RCC 7860 (cell line): Measurements from ENCODE around the gene XKR7.

Experiments
- DNase-seq: peaks from one replicate; pipeline ENCODE4 v3.0.0-alpha.2; 2015; ENCODE audit warnings: low spot score
- FAIRE-seq: peaks from 2 replicates; lab custom pipeline; 2012; peaks lifted over from hg19 to GRCh38; lab: Jason Lieb, UNC

XKR7 gene

GRCh38 chr20:31974951-31975487 lies 7.1 kb downstream of the XKR7 start:
- DNase-seq, result no peak
- FAIRE-seq, result no peak

DNA sequence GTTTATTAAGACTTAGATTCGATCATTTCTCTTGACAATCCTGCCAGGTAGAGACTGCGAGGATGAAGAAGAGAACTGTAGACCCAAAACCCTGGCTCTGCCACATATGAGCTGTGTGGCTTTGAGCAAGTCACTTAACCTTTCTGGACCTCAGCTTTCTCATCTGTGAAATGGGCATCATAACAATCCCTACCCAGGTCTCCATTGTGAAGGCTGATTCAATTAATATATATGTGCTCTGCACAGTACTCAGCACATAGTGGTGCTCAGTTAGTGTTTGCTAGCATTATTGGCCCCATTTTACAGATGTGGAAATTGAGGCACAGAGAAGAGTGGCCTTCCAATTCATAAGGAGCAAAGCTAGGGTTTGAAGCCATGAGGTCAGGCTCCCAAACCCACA lies 7.9 kb downstream of the XKR7 start:
- FAIRE-seq (no peak), DNase-seq (no peak)

- FAIRE-seq (no peak), DNase-seq (no peak)
Observed at GRCh38 chr20:31977080-31977479, 9.1 kb downstream of the XKR7 start.

DNA sequence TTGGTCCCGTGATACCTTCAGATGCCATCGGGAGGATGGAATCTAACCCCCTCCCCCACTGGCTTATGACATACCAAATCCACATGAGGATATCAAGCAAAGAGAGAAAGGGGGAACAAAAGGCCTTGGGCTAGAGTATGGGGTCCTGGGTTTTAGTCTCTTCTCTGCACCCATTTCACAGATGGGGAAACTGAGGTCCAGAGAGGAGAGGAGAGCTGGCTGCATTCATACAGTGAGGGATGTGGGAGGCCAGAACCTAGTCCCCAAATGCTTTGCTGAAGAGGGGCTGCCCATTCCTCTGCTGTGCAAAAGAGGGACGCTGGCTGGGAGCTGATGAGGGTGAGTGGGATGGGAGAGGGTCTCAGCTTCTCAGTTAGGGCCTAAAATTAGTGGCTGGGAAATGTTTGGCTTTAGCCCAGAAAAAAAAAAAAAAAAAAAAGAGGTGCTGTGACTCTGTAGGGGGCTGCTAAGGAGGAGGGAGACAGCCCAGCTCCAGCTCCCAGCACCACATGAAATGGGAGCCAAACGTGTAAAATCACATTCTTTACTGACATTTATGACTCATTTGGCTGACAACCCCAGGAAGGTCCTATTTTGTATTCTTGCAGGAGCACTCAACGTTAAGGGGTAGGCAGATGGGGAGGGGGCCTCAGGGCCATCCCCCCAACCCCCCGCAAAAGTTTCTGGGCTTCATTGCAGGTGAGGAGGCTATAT lies 11.9 kb downstream of the XKR7 start:
- no peak for FAIRE-seq
- peak; percentile 17 for DNase-seq

- no peak for DNase-seq
Observed at GRCh38 chr20:31981784-31982183, 13.8 kb downstream of the XKR7 start.

GRCh38 chr20:31984981-31985471 lies 17.1 kb downstream of the XKR7 start:
- DNase-seq (no peak), FAIRE-seq (no peak)

More at GRCh38 chr20:31981784-31982183, 13.8 kb downstream of the XKR7 start:
- FAIRE-seq, result no peak

DNA sequence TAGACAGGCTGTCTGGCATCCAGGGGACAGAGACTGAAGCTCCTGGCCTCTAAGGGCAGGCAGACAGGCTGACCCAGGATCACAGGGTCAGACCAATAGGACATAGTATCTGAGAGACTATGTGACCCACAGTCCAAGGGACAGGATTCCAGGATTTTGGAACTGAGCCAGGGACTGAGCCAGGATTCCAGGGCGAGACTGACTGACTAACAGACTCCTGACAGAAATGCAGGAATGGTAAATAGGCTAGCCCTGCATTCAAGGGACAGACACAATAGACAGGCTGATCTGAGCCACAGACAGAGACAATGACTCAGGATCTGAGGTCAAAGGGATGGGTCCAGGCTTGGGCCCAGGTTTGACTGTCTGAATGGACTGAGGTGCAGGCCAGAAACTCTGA lies 19.8 kb downstream of the XKR7 start:
- FAIRE-seq (peak; percentile 92), DNase-seq (peak; percentile 94)

- FAIRE-seq (no peak), DNase-seq (peak; percentile 51)
Observed at GRCh38 chr20:31988430-31989015, 20.6 kb downstream of the XKR7 start.

DNA sequence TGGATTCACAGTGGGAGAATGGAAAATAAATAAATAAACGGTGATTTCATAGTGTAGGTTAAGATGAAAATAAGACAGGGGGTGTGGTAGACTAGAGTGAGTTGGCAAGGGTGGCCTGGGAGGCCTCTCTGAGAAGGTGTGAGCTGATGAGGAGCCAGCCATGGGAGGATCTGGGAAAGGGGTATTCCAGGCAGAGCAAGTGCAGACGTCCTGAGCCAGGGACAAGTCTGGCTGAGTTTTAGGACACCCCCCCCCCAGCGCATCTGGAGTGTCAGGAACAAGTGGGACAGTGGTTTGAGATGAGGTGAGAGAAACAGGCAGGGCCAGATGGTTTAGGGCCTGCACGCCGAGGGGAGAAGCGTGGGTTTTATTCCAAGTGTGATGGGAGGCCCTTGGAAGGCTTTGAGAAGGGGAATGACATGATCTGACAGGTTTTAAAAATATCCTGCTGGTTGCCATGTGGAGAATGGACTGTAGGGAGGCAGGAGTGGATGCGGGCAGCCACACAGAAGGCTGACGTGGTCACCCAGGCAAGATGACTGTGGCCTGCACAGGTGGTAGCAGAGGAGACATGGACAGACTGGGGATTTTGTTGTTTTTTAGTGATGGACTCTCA lies 21.2 kb downstream of the XKR7 start:
- no peak for FAIRE-seq
- DNase-seq, result no peak

DNA sequence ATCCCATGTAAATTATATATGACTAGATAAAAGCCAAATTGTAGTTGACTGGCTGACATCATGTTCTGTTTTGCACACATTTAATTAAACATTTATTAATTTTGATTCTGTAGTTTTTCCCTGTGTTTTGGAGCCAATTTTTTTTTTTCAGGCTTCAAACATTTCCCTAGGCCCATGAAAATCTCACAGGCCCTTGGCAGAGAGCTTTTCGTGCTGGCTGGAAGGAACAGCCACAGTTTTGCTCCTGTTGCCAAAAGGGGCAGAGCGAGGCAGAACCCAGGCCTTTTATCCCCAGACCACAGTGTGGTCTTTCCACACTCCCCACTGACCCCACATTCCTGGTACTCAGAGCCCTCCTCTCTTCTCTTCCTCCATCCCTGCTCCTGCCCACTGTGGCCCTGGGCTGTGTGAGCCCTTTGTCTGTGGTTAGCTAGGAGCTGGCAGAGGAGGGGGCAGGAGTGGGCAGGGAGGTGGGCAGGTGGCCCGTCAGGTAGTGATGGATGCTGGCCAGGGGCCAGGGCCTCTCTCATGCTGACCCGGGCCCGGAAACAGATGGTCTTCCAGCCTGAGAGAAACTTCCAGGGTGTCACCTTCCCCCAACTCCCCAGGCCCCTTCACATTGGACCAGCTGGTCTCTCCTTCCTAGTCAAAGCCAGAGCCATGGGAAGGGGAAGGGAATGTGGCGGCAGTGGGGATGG lies 22.8 kb downstream of the XKR7 start:
- DNase-seq, result no peak
- FAIRE-seq, result no peak

- no peak for FAIRE-seq
- no peak for DNase-seq
Observed at GRCh38 chr20:31991339-31991705, 23.4 kb downstream of the XKR7 start.

DNA sequence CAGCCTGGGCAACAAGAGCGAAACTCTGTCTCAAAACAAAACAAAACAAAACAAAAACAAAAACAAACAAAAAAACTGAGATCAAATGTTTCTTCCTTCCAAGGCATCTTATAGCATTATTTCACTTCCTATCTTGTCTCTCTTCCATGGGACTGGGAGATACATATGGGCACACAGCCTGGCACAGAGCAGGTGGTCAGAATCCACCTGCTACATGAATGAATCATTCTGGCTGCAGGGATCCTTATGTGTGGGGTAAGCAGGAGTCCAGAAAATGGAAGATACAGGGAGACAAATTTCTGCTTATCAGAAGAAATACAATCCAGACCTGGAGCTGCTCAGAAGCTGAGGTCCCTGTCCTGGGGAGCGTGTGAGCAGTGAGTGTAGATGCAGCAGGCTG lies 24.1 kb downstream of the XKR7 start:
- no peak for FAIRE-seq
- DNase-seq, result no peak

DNA sequence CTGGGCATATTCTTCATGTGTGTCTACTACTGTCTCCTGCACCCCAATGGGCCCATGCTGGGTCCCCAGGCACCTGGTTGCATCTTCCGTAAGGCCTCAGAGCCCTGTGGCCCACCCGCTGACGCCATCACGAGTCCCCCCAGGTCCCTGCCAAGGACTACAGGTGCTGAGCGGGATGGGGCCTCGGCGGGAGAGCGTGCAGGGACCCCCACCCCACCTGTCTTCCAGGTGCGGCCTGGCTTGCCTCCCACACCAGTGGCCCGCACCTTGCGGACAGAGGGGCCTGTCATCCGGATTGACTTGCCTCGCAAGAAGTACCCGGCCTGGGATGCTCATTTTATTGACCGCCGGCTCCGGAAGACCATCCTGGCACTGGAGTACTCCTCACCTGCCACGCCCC lies 29.0 kb downstream of the XKR7 start:
- FAIRE-seq (no peak), DNase-seq (no peak)

DNA sequence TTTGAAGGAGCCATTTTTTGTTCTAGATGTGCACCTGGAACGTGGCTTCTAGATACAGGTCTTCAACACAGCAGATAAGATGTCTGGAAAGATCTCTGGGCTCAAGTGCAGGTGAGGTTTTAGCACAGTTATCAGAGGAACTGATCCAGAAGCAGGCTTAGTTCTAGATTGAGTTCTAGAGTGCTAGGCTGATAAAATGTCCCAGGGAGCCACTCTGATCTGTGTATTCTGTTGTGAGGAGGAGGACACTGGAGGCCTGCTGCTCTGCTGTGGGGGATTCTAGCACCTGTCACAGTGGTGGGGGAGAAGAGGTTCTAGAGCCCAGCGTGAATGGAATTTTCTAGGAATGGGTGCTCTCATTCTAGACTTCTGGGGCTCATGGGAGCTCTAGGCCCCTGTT lies 30.3 kb downstream of the XKR7 start:
- no peak for DNase-seq
- no peak for FAIRE-seq

- FAIRE-seq (no peak), DNase-seq (no peak)
Observed at GRCh38 chr20:32003325-32003724, 35.4 kb downstream of the XKR7 start.

GRCh38 chr20:32004963-32005362 lies 37.0 kb downstream of the XKR7 start:
- FAIRE-seq, result no peak
- no peak for DNase-seq

DNA sequence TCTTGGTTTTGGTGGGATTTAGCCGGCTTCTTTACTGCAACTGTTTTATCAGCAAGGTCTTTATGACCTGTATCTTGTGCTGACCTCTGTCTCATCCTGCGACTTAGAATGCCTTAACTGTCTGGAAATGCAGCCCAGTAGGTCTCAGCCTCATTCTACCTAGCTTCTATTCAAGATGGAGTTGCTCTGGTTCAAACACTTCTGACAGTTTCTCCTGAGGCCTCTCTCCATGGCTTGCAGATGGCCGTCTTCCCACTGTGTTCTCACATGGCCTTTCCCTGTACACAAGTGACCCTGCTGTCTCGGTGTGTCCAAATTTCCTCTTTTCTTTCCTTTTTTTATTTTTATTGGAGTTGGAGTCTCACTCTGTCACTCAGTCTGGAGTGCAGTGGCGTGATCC lies 38.1 kb downstream of the XKR7 start:
- DNase-seq (no peak), FAIRE-seq (no peak)

DNA sequence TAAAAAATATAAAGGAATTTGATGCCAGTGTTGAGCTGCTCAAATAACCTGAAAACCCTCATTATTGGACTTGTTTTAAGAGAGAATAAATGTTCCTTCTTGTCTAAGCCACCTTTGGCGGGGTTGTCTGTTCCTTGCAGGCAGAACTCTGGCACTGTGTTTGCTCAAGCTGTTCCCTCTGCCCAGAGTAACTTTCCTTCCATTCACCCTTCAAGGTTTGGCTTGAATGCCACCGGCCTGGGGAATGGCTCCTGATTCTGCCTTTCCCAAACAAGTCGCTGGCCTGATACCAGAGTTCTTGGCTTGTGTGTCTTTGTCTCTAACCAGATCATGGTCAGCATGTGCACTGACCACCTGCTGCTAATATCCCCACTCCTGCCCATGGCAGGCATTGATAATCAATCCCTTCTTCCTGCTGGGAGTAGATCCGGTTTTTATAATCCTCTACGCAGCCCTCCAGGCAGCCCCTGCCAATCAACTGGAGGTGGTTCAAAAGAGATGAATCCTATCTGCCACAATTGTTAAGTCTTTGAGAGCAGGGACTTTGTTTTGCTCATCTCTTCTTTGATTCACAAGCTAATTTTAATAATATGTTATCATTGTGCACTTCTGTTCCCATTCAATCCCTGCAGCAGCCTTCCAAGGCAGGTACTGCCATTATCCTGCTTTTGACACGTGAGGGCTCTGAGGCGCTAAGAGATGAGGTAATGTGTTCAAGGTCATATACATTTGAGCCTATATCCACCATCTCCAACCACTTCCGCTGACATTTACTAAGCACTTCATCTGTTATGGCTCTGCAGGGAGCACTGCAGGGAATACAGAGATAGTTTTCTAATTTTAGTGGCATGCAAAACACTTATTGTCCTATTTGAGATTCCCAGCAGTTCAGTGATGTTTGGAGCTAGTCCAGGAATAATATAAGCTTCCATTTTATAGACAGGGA lies 39.2 kb downstream of the XKR7 start:
- FAIRE-seq (no peak), DNase-seq (no peak)

DNA sequence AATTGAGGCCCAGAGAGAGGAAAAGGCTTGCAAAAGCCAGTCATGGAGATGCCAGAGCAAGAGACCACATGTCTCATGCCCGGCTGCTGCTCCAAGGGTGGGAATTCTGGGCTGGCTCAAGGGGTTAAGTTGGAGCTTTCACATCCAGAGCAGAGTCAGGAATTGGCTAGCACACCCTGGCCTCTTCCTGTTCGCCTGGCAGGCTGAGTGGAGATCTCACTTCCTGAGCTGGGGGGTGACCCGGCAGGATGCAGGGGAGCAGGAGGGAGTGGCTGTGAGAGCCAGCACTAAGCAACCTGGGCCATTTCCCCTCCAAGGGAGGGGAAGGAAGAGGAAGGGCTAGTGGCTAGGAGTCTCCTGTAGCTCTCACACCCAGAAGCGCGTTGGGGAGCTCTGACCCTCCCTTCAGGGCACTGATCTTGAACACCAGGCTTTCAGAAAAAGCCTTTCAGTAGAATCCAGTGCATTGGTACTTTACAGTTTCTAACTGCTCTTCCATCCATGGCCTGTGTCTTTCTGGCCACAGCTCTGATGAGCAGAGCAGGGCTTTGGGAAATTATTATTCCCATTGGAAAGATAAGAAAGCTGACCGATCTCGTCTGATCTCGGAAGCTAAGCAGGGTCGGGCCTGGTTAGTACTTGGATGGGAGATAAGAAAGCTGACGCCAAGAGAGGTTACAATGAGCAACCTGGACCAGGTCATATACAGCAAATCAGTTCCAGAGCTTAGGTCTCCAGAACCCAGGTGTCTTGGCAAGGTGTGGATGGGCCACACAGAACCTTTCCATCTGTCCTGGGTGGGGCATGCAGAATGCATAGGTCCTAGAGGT lies 40.1 kb downstream of the XKR7 start:
- DNase-seq, result peak; percentile 17
- no peak for FAIRE-seq
